Retinal pigment epithelial cell (primary cell): ENCODE results near the gene TSLP.

Source experiments
- DNase-seq: peaks from one replicate; pipeline ENCODE4 v3.0.0-alpha.2; 2010; ENCODE audit warnings: low read depth
- H3K4me3 ChIP-seq: 2 replicates; pipeline ENCODE4 v1.5.1; 2011; ENCODE audit warnings: mild to moderate bottlenecking, low read length, control low read depth, moderate library complexity
- CTCF ChIP-seq: conservative IDR thresholded peaks from 2 replicates; pipeline ENCODE4 v1.5.1; 2011; ENCODE audit warnings: low read depth, low read length, control low read depth, inconsistent platforms

TSLP gene

GRCh38 chr5:111063709-111064322 is 7.7 kb upstream of the TSLP start:
- peak; percentile 72 for TF ChIP-seq CTCF
- H3K4me3 ChIP-seq: no peak overlapping the region
- DNase-seq: no peak

GRCh38 chr5:111066261-111066938 is 5.1 kb upstream of the TSLP start:
- DNase-seq: no peak
- no peak for TF ChIP-seq CTCF
- no peak overlapping the region for H3K4me3 ChIP-seq

GRCh38 chr5:111068213-111068612 is 3.3 kb upstream of the TSLP start:
- no peak for TF ChIP-seq CTCF
- H3K4me3 ChIP-seq: no peak overlapping the region
- no peak for DNase-seq

GRCh38 chr5:111069839-111070238 is 1.7 kb upstream of the TSLP start:
- peak; percentile 30 for DNase-seq
- peak overlapping the region; percentile 46 for H3K4me3 ChIP-seq
- no peak for TF ChIP-seq CTCF

GRCh38 chr5:111070272-111071134 is 1.0 kb upstream of the TSLP start:
- no peak for DNase-seq
- peak; percentile 18 for TF ChIP-seq CTCF
- H3K4me3 ChIP-seq: peak overlapping the region; percentile 46

GRCh38 chr5:111072949-111073682 is 1.6 kb downstream of the TSLP start:
- no peak for DNase-seq
- peak overlapping the region; percentile 63 for H3K4me3 ChIP-seq
- TF ChIP-seq CTCF: peak; percentile 5
